ENCODE data around the gene HCN2. TPM values are rescaled to one million over a fixed set of nuclear protein-coding genes. Genes with fewer than 3 reads are reported as not detected.

Gene HCN2
- total RNA-seq, 3 donors from 2014 or later (not counting 1 experiment from before 2014, with no cell fraction given), result 0.96 to 1.6 (median 1.1) TPM

- ATAC-seq (no peak), DNase-seq (peak in 1 of 2 donors; percentile 4)
- Histone ChIP-seq H3K36me3 (ENCODE audit: control insufficient read depth, insufficient read depth, low read length) (peaks cover 31% of the 10 kb centered on the region), H3K4me3 (ENCODE audit: low read length) (no peak overlapping the region), H3K9me3 (ENCODE audit: control insufficient read depth, insufficient read depth, low read length) (no peaks in the 10 kb centered on the region), H3K27ac (ENCODE audit: low read length) (no peak overlapping the region), H3K27me3 (ENCODE audit: control insufficient read depth, insufficient read depth, low read length) (no peaks in the 10 kb centered on the region), H3K4me1 (ENCODE audit: control insufficient read depth, insufficient read depth, low read length) (peaks cover 48% of the 10 kb centered on the region)
- H3K4me1 Mint-ChIP-seq, result peaks cover 11 to 47% of the 10 kb centered on the region in 2 donors
- H3K36me3 Mint-ChIP-seq, result no peaks in the 10 kb centered on the region
- TF ChIP-seq, protein P1, sequence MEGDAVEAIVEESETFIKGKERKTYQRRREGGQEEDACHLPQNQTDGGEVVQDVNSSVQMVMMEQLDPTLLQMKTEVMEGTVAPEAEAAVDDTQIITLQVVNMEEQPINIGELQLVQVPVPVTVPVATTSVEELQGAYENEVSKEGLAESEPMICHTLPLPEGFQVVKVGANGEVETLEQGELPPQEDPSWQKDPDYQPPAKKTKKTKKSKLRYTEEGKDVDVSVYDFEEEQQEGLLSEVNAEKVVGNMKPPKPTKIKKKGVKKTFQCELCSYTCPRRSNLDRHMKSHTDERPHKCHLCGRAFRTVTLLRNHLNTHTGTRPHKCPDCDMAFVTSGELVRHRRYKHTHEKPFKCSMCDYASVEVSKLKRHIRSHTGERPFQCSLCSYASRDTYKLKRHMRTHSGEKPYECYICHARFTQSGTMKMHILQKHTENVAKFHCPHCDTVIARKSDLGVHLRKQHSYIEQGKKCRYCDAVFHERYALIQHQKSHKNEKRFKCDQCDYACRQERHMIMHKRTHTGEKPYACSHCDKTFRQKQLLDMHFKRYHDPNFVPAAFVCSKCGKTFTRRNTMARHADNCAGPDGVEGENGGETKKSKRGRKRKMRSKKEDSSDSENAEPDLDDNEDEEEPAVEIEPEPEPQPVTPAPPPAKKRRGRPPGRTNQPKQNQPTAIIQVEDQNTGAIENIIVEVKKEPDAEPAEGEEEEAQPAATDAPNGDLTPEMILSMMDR (IDR thresholded peaks at IDR 0.05), result no peak
- H3K4me3 Mint-ChIP-seq, result no peak overlapping the region
- H3K9me3 Mint-ChIP-seq, result no peaks in the 10 kb centered on the region
- intact Hi-C loops (cut with micrococcal nuclease), result no loop called here
- H3K27ac Mint-ChIP-seq, result no peak overlapping the region
- H3K27me3 Mint-ChIP-seq (ENCODE audit: low read depth in 2 of 2), result no peaks in the 10 kb centered on the region
- WGBS (ENCODE audit: insufficient coverage), result 90% methylated on average over 66 of the region's 66 CpGs
These were observed 12.0 kb upstream of the HCN2 start for GRCh38 chr19:577439-578392.

DNA sequence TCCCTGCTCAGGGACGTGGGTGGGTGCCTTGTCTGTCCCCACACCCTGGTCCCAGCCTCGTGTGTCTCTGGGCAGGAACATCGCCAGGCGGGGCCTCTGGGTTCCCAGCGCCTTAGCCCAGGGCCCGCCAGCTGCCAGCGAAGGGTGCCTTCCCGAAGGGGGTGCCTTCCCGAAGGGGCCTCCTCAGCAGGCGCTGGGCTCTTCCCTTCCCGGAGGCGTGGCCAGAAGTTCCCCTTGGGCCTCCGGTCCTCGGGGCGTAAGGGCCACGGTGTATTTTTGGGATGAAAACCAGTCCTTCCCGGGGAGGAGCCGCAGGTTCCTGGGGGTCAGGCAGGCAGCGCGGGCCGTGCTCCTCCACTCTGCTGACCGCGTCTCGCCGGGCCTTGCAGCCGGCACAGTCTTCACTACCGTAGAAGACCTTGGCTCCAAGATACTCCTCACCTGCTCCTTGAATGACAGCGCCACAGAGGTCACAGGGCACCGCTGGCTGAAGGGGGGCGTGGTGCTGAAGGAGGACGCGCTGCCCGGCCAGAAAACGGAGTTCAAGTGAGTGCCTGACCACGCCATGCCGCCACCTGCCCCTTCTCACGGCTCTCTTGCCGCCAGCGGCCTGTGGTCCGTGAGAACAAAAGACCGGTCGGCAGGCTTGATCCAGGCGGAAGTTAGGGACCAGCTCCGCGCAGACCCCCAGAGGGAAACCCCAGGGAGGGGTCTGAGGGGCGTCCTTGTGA lies 10.4 kb upstream of the HCN2 start:
- Histone ChIP-seq H3K9me3 (ENCODE audit: control insufficient read depth, insufficient read depth, low read length) (no peaks in the 10 kb centered on the region), H3K4me1 (ENCODE audit: control insufficient read depth, insufficient read depth, low read length) (peaks cover 38% of the 10 kb centered on the region), H3K27me3 (ENCODE audit: control insufficient read depth, insufficient read depth, low read length) (no peaks in the 10 kb centered on the region), H3K27ac (ENCODE audit: low read length) (no peak overlapping the region), H3K36me3 (ENCODE audit: control insufficient read depth, insufficient read depth, low read length) (peaks cover 39% of the 10 kb centered on the region), H3K4me3 (ENCODE audit: low read length) (no peak overlapping the region)
- 96% methylated on average over 46 of the region's 46 CpGs for WGBS (ENCODE audit: insufficient coverage)
- TF ChIP-seq, protein P1 (IDR thresholded peaks at IDR 0.05), result no peak
- DNase-seq (no peak), ATAC-seq (no peak)
- H3K9me3 Mint-ChIP-seq, result no peaks in the 10 kb centered on the region
- peaks cover 10 to 44% of the 10 kb centered on the region in 2 donors for H3K4me1 Mint-ChIP-seq
- H3K27me3 Mint-ChIP-seq (ENCODE audit: low read depth in 2 of 2), result no peaks in the 10 kb centered on the region
- H3K4me3 Mint-ChIP-seq, result no peak overlapping the region
- no peak overlapping the region for H3K27ac Mint-ChIP-seq
- no peaks in the 10 kb centered on the region for H3K36me3 Mint-ChIP-seq
- intact Hi-C loops (cut with micrococcal nuclease), result no loop called here

DNA sequence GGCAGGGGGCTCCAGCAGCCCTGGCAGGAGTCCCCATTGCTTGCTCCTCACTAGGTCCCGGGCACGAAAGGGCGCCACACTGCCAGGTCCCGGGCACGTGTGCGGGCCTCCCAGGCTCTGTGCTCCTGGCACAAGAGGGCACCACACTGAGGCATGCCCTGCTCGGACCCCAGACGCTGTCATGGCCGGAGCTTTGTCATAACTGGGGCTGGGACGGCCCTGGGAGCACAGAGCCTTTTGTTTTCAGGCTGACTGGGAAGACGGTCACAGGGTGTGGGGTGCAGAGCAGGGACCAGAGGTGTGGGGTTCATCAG lies 9.9 kb upstream of the HCN2 start:
- Histone ChIP-seq H3K27ac (ENCODE audit: low read length) (no peak overlapping the region), H3K4me3 (ENCODE audit: low read length) (no peak overlapping the region), H3K27me3 (ENCODE audit: control insufficient read depth, insufficient read depth, low read length) (no peaks in the 10 kb centered on the region), H3K9me3 (ENCODE audit: control insufficient read depth, insufficient read depth, low read length) (no peaks in the 10 kb centered on the region), H3K36me3 (ENCODE audit: control insufficient read depth, insufficient read depth, low read length) (peaks cover 39% of the 10 kb centered on the region), H3K4me1 (ENCODE audit: control insufficient read depth, insufficient read depth, low read length) (peaks cover 37% of the 10 kb centered on the region)
- no peaks in the 10 kb centered on the region for H3K36me3 Mint-ChIP-seq
- intact Hi-C loops (cut with micrococcal nuclease), result no loop called here
- 96% methylated on average over 11 of the region's 11 CpGs for WGBS (ENCODE audit: insufficient coverage)
- ATAC-seq (no peak), DNase-seq (no peak)
- no peaks in the 10 kb centered on the region for H3K27me3 Mint-ChIP-seq (ENCODE audit: low read depth in 2 of 2)
- H3K4me3 Mint-ChIP-seq, result no peak overlapping the region
- no peak overlapping the region for H3K27ac Mint-ChIP-seq
- H3K9me3 Mint-ChIP-seq, result no peaks in the 10 kb centered on the region
- TF ChIP-seq, protein P1 (IDR thresholded peaks at IDR 0.05), result no peak
- peaks cover 10 to 39% of the 10 kb centered on the region in 2 donors for H3K4me1 Mint-ChIP-seq

All from natural killer cell (primary cell).